OCI-LY1 (cell line): ENCODE measurements around the gene FOXJ2.

Experiments used
- H2AFZ ChIP-seq: fragments of 200-600 bp; sonication (generic), shearing (Covaris generic); 2 replicates; pipeline ENCODE4 v1.6.0; 2014; ENCODE audit warnings: antibody characterized with exemption, mild to moderate bottlenecking, low read length
- H3F3A ChIP-seq: fragments of 200-600 bp; sonication (generic), shearing (Covaris generic); 2 replicates; pipeline ENCODE4 v1.6.0; 2014; ENCODE audit warnings: mild to moderate bottlenecking, antibody characterized with exemption, low read length, moderate library complexity; ENCODE audit not compliant: insufficient read depth
- H3K27ac ChIP-seq: fragments of 200-600 bp; sonication (generic); 2 replicates; pipeline ENCODE4 v1.5.1; 2014; ENCODE audit warnings: low read length, mixed run types, mild to moderate bottlenecking, low read depth; ENCODE audit not compliant: poor library complexity, severe bottlenecking
- H3K27me3 ChIP-seq: fragments of 200-600 bp; sonication (generic); 2 replicates; pipeline ENCODE4 v1.6.0; 2014; ENCODE audit warnings: antibody characterized with exemption, mild to moderate bottlenecking, low read length, moderate library complexity; ENCODE audit not compliant: insufficient read depth
- H3K36me3 ChIP-seq: fragments of 200-600 bp; sonication (generic); 2 replicates; pipeline ENCODE4 v1.6.1; 2014; ENCODE audit warnings: mild to moderate bottlenecking, antibody characterized with exemption, low read length, moderate library complexity, mixed read lengths; ENCODE audit not compliant: insufficient read depth
- H3K4me1 ChIP-seq: fragments of 200-600 bp; sonication (generic); 2 replicates; pipeline ENCODE4 v1.5.1; 2014; ENCODE audit warnings: mild to moderate bottlenecking, low read length, moderate library complexity; ENCODE audit not compliant: insufficient read depth, severe bottlenecking
- H3K4me2 ChIP-seq: fragments of 200-600 bp; sonication (generic), shearing (Covaris generic); 2 replicates; pipeline ENCODE4 v1.6.1; 2014; ENCODE audit warnings: low read length
- H3K4me3 ChIP-seq: fragments of 200-600 bp; sonication (generic); 2 replicates; pipeline ENCODE4 v1.5.1; 2014; ENCODE audit warnings: low read length, low read depth, mild to moderate bottlenecking, mixed read lengths; ENCODE audit not compliant: poor library complexity, severe bottlenecking
- H3K79me2 ChIP-seq: fragments of 200-600 bp; shearing (Covaris generic); 2 replicates; pipeline ENCODE4 v1.6.1; 2016; ENCODE audit warnings: mixed run types, low read length, mixed read lengths; ENCODE audit not compliant: insufficient read depth
- H3K9ac ChIP-seq: fragments of 200-600 bp; sonication (generic), shearing (Covaris generic); 2 replicates; pipeline ENCODE4 v1.6.1; 2014; ENCODE audit warnings: mild to moderate bottlenecking, low read length, mixed read lengths
- H3K9me2 ChIP-seq: fragments of 200-600 bp; sonication (generic), shearing (Covaris generic); 2 replicates; pipeline ENCODE4 v1.6.1; 2014; ENCODE audit warnings: low read depth, mild to moderate bottlenecking, low read length, mixed read lengths
- H3K9me3 ChIP-seq: fragments of 200-600 bp; shearing (Covaris generic); 2 replicates; pipeline ENCODE4 v1.6.1; 2014; ENCODE audit warnings: low read length, mixed read lengths
- H4K20me1 ChIP-seq: fragments of 200-600 bp; sonication (generic), shearing (Covaris generic); 2 replicates; pipeline ENCODE4 v1.6.0; 2016; ENCODE audit warnings: mild to moderate bottlenecking, low read length; ENCODE audit not compliant: insufficient read depth
- CTCF ChIP-seq: fragments of 200-600 bp; sonication (generic), shearing (Covaris generic); IDR thresholded peaks from 2 replicates; pipeline ENCODE4 v1.5.1; 2017; ENCODE audit warnings: mild to moderate bottlenecking, antibody characterized with exemption, low read length, moderate library complexity, mixed read lengths
- EZH2 ChIP-seq: fragments of 200-600 bp; sonication (generic), shearing (Covaris generic); IDR thresholded peaks from 2 replicates; pipeline ENCODE4 v1.8.0; 2017; ENCODE audit warnings: borderline replicate concordance, mixed run types, mild to moderate bottlenecking, antibody characterized with exemption, low read length, moderate library complexity, mixed read lengths

The FOXJ2 gene

GRCh38 chr12:8057839-8058238 lies 25.3 kb downstream of the FOXJ2 start:
- no peak for TF ChIP-seq EZH2
- no peak for TF ChIP-seq CTCF
- H3K9me2 ChIP-seq = no peaks in the 10 kb centered on the region
- no peak overlapping the region for H3K4me2 ChIP-seq
- no peaks in the 10 kb centered on the region; the same call in 1 of the 2 replicates for H4K20me1 ChIP-seq
- no peaks in the 10 kb centered on the region for H3K9me3 ChIP-seq
- no peaks in the 10 kb centered on the region for H3F3A ChIP-seq
- H3K27me3 ChIP-seq = no peaks in the 10 kb centered on the region
- H3K4me1 ChIP-seq = no peaks in the 10 kb centered on the region
- no peaks in the 10 kb centered on the region for H3K36me3 ChIP-seq
- H3K79me2 ChIP-seq = no peaks in the 10 kb centered on the region
- H3K27ac ChIP-seq = no peak overlapping the region
- H3K9ac ChIP-seq = no peak overlapping the region
- H2AFZ ChIP-seq = no peak overlapping the region
- no peak overlapping the region for H3K4me3 ChIP-seq

DNA sequence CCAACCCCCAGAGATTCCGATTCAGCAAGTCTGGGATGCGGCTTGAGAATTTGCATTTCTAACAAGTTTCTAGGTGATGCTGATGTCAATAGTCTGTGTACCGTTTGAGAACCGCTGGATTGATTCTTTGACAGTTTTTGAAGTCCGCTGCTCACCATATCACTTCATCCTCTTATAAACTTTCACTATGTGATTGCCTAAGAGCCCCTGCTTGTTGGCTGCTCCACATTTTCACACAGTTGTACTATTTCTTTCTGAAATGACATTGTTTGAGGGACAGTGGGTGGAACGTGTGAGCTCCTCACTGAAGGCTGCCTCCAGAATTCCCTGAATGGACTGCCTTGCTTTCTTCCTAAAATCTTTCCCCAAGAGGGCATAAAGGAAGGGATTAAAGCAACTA lies 26.0 kb downstream of the FOXJ2 start:
- H3K4me3 ChIP-seq = no peak overlapping the region
- H3K27ac ChIP-seq = no peak overlapping the region
- no peaks in the 10 kb centered on the region for H3F3A ChIP-seq
- H3K36me3 ChIP-seq = no peaks in the 10 kb centered on the region
- TF ChIP-seq EZH2 (no peak), CTCF (no peak)
- H3K27me3 ChIP-seq = no peaks in the 10 kb centered on the region
- H3K4me2 ChIP-seq = no peak overlapping the region
- H2AFZ ChIP-seq = no peak overlapping the region
- no peaks in the 10 kb centered on the region for H3K4me1 ChIP-seq
- H3K9me2 ChIP-seq = no peaks in the 10 kb centered on the region
- H3K9me3 ChIP-seq = no peaks in the 10 kb centered on the region
- no peak overlapping the region for H3K9ac ChIP-seq
- H3K79me2 ChIP-seq = no peaks in the 10 kb centered on the region
- H4K20me1 ChIP-seq = no peaks in the 10 kb centered on the region; the same call in 1 of the 2 replicates

GRCh38 chr12:8064131-8064530 lies 31.6 kb downstream of the FOXJ2 start:
- no peaks in the 10 kb centered on the region for H3K36me3 ChIP-seq
- no peaks in the 10 kb centered on the region for H3K9me3 ChIP-seq
- H3K9ac ChIP-seq = no peak overlapping the region
- no peaks in the 10 kb centered on the region for H3K79me2 ChIP-seq
- H3K4me3 ChIP-seq = no peak overlapping the region
- no peak overlapping the region for H3K27ac ChIP-seq
- H3K9me2 ChIP-seq = no peaks in the 10 kb centered on the region
- no peaks in the 10 kb centered on the region for H4K20me1 ChIP-seq
- H3F3A ChIP-seq = no peaks in the 10 kb centered on the region
- H3K4me1 ChIP-seq = no peaks in the 10 kb centered on the region
- no peak for TF ChIP-seq EZH2
- no peak for TF ChIP-seq CTCF
- H3K27me3 ChIP-seq = no peaks in the 10 kb centered on the region
- H2AFZ ChIP-seq = no peak overlapping the region
- no peak overlapping the region for H3K4me2 ChIP-seq
